HCT116 (cell line): ENCODE measurements around the gene MSI2. TPM values are rescaled to one million over a fixed set of nuclear protein-coding genes. Genes with fewer than 3 reads are reported as not detected.

ENCODE experiments used
- ATAC-seq: fragments of 200-7000 bp; cut with Tn5 transposase; 2 replicates; pipeline ENCODE4 v1.9.1; 2020; ENCODE audit warnings: mild to moderate bottlenecking, moderate library complexity
- BruUV-seq: library from RNA; stranded (reverse); fragments of 400-500 nt; replicated peaks from 2 replicates; lab custom pipeline; 2021; lab: Mats Ljungman, UMichigan
- CTCF ChIA-PET: fragments of 300-600 bp; sonication (Branson Sonifier 250); formaldehyde crosslinking; loops from one replicate; lab custom pipeline; 2021; ENCODE audit warnings: antibody characterized with exemption; lab: Charles Lee
- POLR2A ChIA-PET: fragments of 300-600, 350-600 bp; sonication (Branson Sonifier 250); formaldehyde crosslinking; loops from one replicate; lab custom pipeline; 2021; ENCODE audit warnings: antibody characterized with exemption; lab: Charles Lee
- RAD21 ChIA-PET, 2 experiments: fragments of 300-600 bp; sonication (Branson Sonifier 250); formaldehyde crosslinking; loops; one replicate each; lab custom pipeline; 2023; ENCODE audit warnings: low total read pairs in 2 of 2; ENCODE audit not compliant: uncharacterized antibody in 2 of 2, unreplicated experiment in 2 of 2, low non-redundant PET in 1 of 2; lab: Charles Lee
- DNase-seq: peaks from one replicate; pipeline ENCODE4 v3.0.0-alpha.2; 2010; ENCODE audit warnings: low read depth, low spot score
- H2AFZ ChIP-seq: fragments of 200-600 bp; shearing (Covaris generic), sonication (generic); 2 replicates; pipeline ENCODE4 v1.6.1; 2017; ENCODE audit warnings: low read depth, mixed run types, mixed read lengths, antibody characterized with exemption, low read length; ENCODE audit not compliant: poor library complexity, severe bottlenecking
- H3K27ac ChIP-seq: 2 replicates; pipeline ENCODE4 v1.5.1; 2012; ENCODE audit warnings: low read depth, low read length
- H3K27me3 ChIP-seq: fragments of 200-600 bp; sonication (generic); 2 replicates; pipeline ENCODE4 v1.6.1; 2016; ENCODE audit warnings: mixed run types, low read length, mixed read lengths; ENCODE audit not compliant: insufficient read depth
- H3K36me3 ChIP-seq, 2 experiments: fragments of 200-500 bp in 1 of 2; fragments of 200-600 bp in 1 of 2; sonication (Bioruptor generic) in 1 of 2; sonication (generic) in 1 of 2; 2 replicates each; pipeline versions ENCODE4 v1.5.1 to v1.6.1; 2014 to 2016; ENCODE audit warnings: low read length in 2 of 2, inconsistent platforms in 1 of 2, mixed read lengths in 1 of 2, mixed run types in 1 of 2; ENCODE audit not compliant: insufficient read depth in 2 of 2, control insufficient read depth in 1 of 2
- H3K4me1 ChIP-seq, 2 experiments: fragments of 200-600 bp in 1 of 2; sonication (generic) in 1 of 2; 2 replicates each; pipeline versions ENCODE4 v1.5.1 to v1.6.1; 2012 to 2017; ENCODE audit warnings: low read length in 2 of 2, inconsistent platforms in 1 of 2, mild to moderate bottlenecking in 1 of 2, mixed read lengths in 1 of 2, mixed run types in 1 of 2, moderate library complexity in 1 of 2; ENCODE audit not compliant: insufficient read depth in 2 of 2, control insufficient read depth in 1 of 2
- H3K4me2 ChIP-seq: fragments of 200-600 bp; sonication (generic); 2 replicates; pipeline ENCODE4 v1.6.1; 2017; ENCODE audit warnings: mixed run types, low read length, mixed read lengths
- H3K4me3 ChIP-seq, 2 experiments: fragments of 200-600 bp in 1 of 2; sonication (generic) in 1 of 2; replicated peaks in 1 of 2; 2 replicates each; pipeline ENCODE4 v1.5.1; 2011 to 2016; ENCODE audit warnings: low read length in 2 of 2, control low read depth in 1 of 2, low read depth in 1 of 2, mild to moderate bottlenecking in 1 of 2, mixed read lengths in 1 of 2, mixed run types in 1 of 2
- H3K79me2 ChIP-seq: fragments of 200-600 bp; sonication (generic); 2 replicates; pipeline ENCODE4 v1.6.1; 2017; ENCODE audit warnings: mild to moderate bottlenecking, mixed run types, low read length, moderate library complexity, mixed read lengths; ENCODE audit not compliant: insufficient read depth
- H3K9ac ChIP-seq: fragments of 200-600 bp; sonication (generic); 2 replicates; pipeline ENCODE4 v1.6.1; 2016; ENCODE audit warnings: low read length, mixed read lengths
- H3K9me2 ChIP-seq: fragments of 200-600 bp; sonication (generic), shearing (Covaris generic); 2 replicates; pipeline ENCODE4 v1.6.1; 2017; ENCODE audit warnings: mixed run types, mild to moderate bottlenecking, moderate library complexity; ENCODE audit not compliant: insufficient read depth
- H3K9me3 ChIP-seq, 2 experiments: fragments of 200-500 bp in 1 of 2; fragments of 200-600 bp in 1 of 2; sonication (Bioruptor generic) in 1 of 2; sonication (generic) in 1 of 2; 2 replicates each; pipeline ENCODE4 v1.6.1; 2014 to 2017; ENCODE audit warnings: low read length in 2 of 2, mixed read lengths in 2 of 2, inconsistent platforms in 1 of 2, low read depth in 1 of 2, mild to moderate bottlenecking in 1 of 2, mixed run types in 1 of 2, moderate library complexity in 1 of 2; ENCODE audit not compliant: control insufficient read depth in 1 of 2, insufficient read depth in 1 of 2
- H4K20me1 ChIP-seq: fragments of 200-600 bp; sonication (generic), shearing (Covaris generic); 2 replicates; pipeline ENCODE4 v1.6.1; 2017; ENCODE audit warnings: mixed run types, mild to moderate bottlenecking, moderate library complexity; ENCODE audit not compliant: insufficient read depth
- ATF3 ChIP-seq: IDR thresholded peaks from 2 replicates; pipeline ENCODE4 v1.6.1; 2012
- CTCF ChIP-seq, 3 experiments: fragments of 200-600 bp in 1 of 3; sonication (generic) in 1 of 3; IDR thresholded peaks in 2 of 3; conservative IDR thresholded peaks in 1 of 3; 2 replicates each; pipeline ENCODE4 v1.5.1; 2012 to 2017; ENCODE audit warnings: low read depth in 2 of 3, low read length in 2 of 3, antibody characterized with exemption in 1 of 3, borderline replicate concordance in 1 of 3, control low read depth in 1 of 3, mild to moderate bottlenecking in 1 of 3, mixed read lengths in 1 of 3, mixed run types in 1 of 3, moderate library complexity in 1 of 3; ENCODE audit not compliant: insufficient read depth in 1 of 3
- EGR1 ChIP-seq: IDR thresholded peaks from 2 replicates; pipeline ENCODE4 v1.6.1; 2012; ENCODE audit warnings: low read depth
- ELF1 ChIP-seq: IDR thresholded peaks from 2 replicates; pipeline ENCODE4 v1.6.1; 2012; ENCODE audit warnings: low read depth, borderline replicate concordance
- POLR2A ChIP-seq: IDR thresholded peaks from 2 replicates; pipeline ENCODE4 v1.7.0; 2011; ENCODE audit warnings: borderline replicate concordance; ENCODE audit not compliant: insufficient read depth, insufficient read length; ENCODE audit errors: extremely low read depth
- POLR2AphosphoS5 ChIP-seq: IDR thresholded peaks from 2 replicates; pipeline ENCODE4 v1.6.1; 2011; ENCODE audit warnings: mild to moderate bottlenecking, low read depth, low read length, moderate library complexity
- RAD21 ChIP-seq: IDR thresholded peaks from 2 replicates; pipeline ENCODE4 v1.6.1; 2012; ENCODE audit warnings: low read depth, mild to moderate bottlenecking
- SIN3A ChIP-seq: IDR thresholded peaks from 2 replicates; pipeline ENCODE4 v1.6.1; 2012; ENCODE audit warnings: low read depth
- SRF ChIP-seq: IDR thresholded peaks from 2 replicates; pipeline ENCODE4 v1.6.1; 2012; ENCODE audit warnings: low read depth
- TCF7L2 ChIP-seq: IDR thresholded peaks from 2 replicates; pipeline ENCODE4 v1.7.0; 2011; ENCODE audit warnings: borderline replicate concordance, inconsistent platforms; ENCODE audit not compliant: insufficient read depth, insufficient read length; ENCODE audit errors: extremely low read depth
- YY1 ChIP-seq: IDR thresholded peaks from 2 replicates; pipeline ENCODE4 v1.6.1; 2011; ENCODE audit warnings: low read length, low read depth, moderate library complexity, mild to moderate bottlenecking; ENCODE audit not compliant: insufficient replicate concordance; ENCODE audit errors: extremely low read depth
- ZNF274 ChIP-seq: fragments of 200-500 bp; sonication (Bioruptor generic); IDR thresholded peaks from 2 replicates; pipeline ENCODE4 v1.6.1; 2014; ENCODE audit warnings: mild to moderate bottlenecking, low read depth, low read length, inconsistent platforms
- intact Hi-C: fragments of 100-400 bp; cut with micrococcal nuclease; formaldehyde crosslinking; loops from 2 replicates; pipeline ENCODE4 v1.10.0; 2022
- total RNA-seq: library from RNA; stranded (reverse); gene quantifications from one replicate; pipeline ENCODE4 v1.2.1, GENCODE V29; 2021; ENCODE audit not compliant: unreplicated experiment

The MSI2 gene
- total RNA-seq, 1 experiment from 2014 or later, result 137 TPM

DNA sequence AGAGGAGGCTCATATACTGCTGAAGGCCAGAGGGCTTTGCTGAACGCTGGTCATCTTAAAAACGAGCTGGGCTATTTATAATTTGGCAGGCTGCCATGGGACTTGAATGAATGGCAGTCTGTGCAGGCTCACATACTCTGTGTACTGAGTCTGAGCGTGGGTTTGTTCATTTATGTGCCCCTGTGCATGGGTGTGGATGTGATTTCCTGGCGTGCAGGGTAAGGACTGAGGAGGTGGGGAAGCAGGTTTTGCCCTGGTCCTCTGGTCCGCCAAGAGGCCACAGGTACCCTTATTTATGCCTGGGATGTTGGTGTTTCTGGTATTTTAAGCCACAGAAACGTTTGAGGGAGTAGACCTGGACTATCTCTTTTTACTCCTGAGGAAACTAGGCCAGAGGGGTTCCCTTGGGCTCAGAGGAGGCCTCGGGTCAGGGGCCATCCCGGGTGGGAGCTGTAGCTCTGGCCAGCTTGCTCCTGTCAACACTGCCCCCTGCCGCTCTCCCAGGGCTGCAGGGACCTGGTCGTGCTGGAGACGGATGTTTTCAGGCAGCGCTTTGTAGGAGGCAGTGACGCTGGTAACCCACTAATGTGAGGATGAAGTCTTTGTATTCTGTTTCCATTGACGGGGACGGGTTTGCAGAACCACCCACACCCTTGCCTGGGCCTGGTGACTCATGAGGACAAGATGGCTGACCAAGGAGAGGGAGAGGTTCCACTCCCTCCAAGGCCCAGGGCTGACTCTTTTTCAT is 184.4 kb downstream of the MSI2 start:
- peaks cover 68 to 80% of the 10 kb centered on the region in 2 experiments for H3K4me1 ChIP-seq
- H3K9me3 ChIP-seq, result no peaks in the 10 kb centered on the region
- H3K4me2 ChIP-seq, result peak overlapping the region; percentile 70
- no TSS peak for BruUV-seq
- ChIA-PET CTCF (interaction anchor here (0.6 to 4.2 kb wide), 14 partner anchors 10 to 310 kb away, joined by 3 to 57 read pairs (median 4); no protein-coding TSS in a partner anchor), RAD21 (interaction anchor here (0.6 to 2.5 kb wide), 10 partner anchors 17 to 197 kb away, joined by 3 to 15 read pairs (median 4); partner anchors contain the start of gene MSI2 (in 1 of the 2)), POLR2A (interaction anchor here (0.7 to 1.3 kb wide), 2 partner anchors 33 to 356 kb away, joined by 3 read pairs; partner anchors contain the start of gene AKAP1)
- TF ChIP-seq SIN3A, result no peak
- TF ChIP-seq POLR2AphosphoS5, result 0 out of 2 replicates have a peak, but pooled peaks have one; percentile 13
- TF ChIP-seq SRF, result no peak
- TF ChIP-seq YY1, result peak; percentile 84
- no peak for TF ChIP-seq ATF3
- TF ChIP-seq CTCF (IDR thresholded peaks at IDR 0.05 in 2 of 3, conservative IDR thresholded peaks at IDR 0.05 in 1 of 3; ENCODE audit: borderline replicate concordance in 1 of 3, insufficient read depth in 1 of 3, low read depth in 2 of 3, low read length in 2 of 3), result peak; percentile 94 to 95 (median 95)
- TF ChIP-seq ELF1, result no peak
- TF ChIP-seq RAD21, result peak; percentile 80
- no peak for TF ChIP-seq TCF7L2
- TF ChIP-seq EGR1, result peak; percentile 58; the same call in 1 of the 2 replicates
- TF ChIP-seq ZNF274, result no peak
- no peak for TF ChIP-seq POLR2A
- peak overlapping the region; percentile 36 for H3K9ac ChIP-seq
- H3K79me2 ChIP-seq, result peaks cover 26% of the 10 kb centered on the region; the same call in 1 of the 2 replicates
- no peaks in the 10 kb centered on the region for H3K27me3 ChIP-seq
- peak overlapping the region; percentile 86 for H3K27ac ChIP-seq
- no peaks in the 10 kb centered on the region for H3K9me2 ChIP-seq
- intact Hi-C loops, result loop anchor here (1.0 to 5.0 kb wide), 3 partner anchors 183 to 310 kb away; partner anchors contain the start of gene MSI2
- peak; percentile 76 for DNase-seq
- peak; percentile 86 for ATAC-seq
- peak overlapping the region in 1 of 2 experiments; percentile 23; a peak in 2 of 4 replicates for H3K4me3 ChIP-seq
- H2AFZ ChIP-seq, result no peak overlapping the region
- H4K20me1 ChIP-seq, result no peaks in the 10 kb centered on the region
- H3K36me3 ChIP-seq, result no peaks in the 10 kb centered on the region
